Prostate gland (tissue), 2 donors: ENCODE data around the gene USP17L13.
"Not testable (repeated sequence)": the region's sequence is repeated elsewhere in the genome, so short reads cannot be mapped to it uniquely, and the experiment has no call there.

Experiments used
- POLR2A ChIP-seq: fragments of 450-650 bp; IDR thresholded peaks from one replicate; pipeline ENCODE4 v1.6.1; 2016; ENCODE audit warnings: antibody characterized with exemption, mild to moderate bottlenecking
- POLR2AphosphoS5 ChIP-seq: sonication (generic); formaldehyde crosslinking; IDR thresholded peaks from one replicate; pipeline ENCODE4 v1.6.1; 2017; ENCODE audit warnings: antibody characterized with exemption
- TF ChIP-seq, protein P1 (sequence below), 4 experiments: fragments of 200-600 bp in 2 of 4; fragments of 450-650 bp in 2 of 4; sonication (generic) in 2 of 4; IDR thresholded peaks; 1 replicate in 3 of 4; 2 replicates in 1 of 4; pipeline ENCODE4 v1.5.1; 2016 to 2019; ENCODE audit warnings: antibody characterized with exemption in 4 of 4, mild to moderate bottlenecking in 2 of 4, moderate library complexity in 2 of 4

DNA sequence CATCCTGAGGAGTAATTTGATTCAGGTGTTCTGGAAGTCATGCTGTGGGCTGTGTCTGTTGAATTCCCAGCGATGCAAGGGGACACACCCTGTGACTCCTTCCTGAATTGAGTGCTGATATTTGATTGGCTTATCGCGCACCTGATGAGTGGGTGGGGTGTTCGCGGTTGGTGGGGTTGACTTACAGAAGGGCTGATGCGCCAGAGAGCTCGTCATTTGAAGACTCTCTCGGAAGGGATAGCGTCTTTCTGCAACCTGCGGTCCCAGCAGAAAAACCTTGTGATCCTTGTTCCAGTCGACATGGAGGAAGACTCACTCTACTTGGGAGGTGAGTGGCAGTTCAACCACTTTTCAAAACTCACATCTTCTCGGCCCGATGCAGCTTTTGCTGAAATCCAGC is 37.9 kb downstream of the USP17L13 start, which contains the start of gene USP17L21:
- TF ChIP-seq, protein P1, sequence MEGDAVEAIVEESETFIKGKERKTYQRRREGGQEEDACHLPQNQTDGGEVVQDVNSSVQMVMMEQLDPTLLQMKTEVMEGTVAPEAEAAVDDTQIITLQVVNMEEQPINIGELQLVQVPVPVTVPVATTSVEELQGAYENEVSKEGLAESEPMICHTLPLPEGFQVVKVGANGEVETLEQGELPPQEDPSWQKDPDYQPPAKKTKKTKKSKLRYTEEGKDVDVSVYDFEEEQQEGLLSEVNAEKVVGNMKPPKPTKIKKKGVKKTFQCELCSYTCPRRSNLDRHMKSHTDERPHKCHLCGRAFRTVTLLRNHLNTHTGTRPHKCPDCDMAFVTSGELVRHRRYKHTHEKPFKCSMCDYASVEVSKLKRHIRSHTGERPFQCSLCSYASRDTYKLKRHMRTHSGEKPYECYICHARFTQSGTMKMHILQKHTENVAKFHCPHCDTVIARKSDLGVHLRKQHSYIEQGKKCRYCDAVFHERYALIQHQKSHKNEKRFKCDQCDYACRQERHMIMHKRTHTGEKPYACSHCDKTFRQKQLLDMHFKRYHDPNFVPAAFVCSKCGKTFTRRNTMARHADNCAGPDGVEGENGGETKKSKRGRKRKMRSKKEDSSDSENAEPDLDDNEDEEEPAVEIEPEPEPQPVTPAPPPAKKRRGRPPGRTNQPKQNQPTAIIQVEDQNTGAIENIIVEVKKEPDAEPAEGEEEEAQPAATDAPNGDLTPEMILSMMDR (IDR thresholded peaks at IDR 0.05): not testable (repeated sequence)
- TF ChIP-seq POLR2A, POLR2AphosphoS5: not testable (repeated sequence)
